PC-3 (cell line): ENCODE data around the gene RABAC1. TPM values are rescaled to one million over a fixed set of nuclear protein-coding genes. Genes with fewer than 3 reads are reported as not detected.

Source experiments
- ATAC-seq: fragments of 200-7000 bp; cut with Tn5 transposase; 2 replicates; pipeline ENCODE4 v1.9.1; 2020; ENCODE audit warnings: mild to moderate bottlenecking, moderate library complexity
- BruUV-seq: library from RNA; stranded (reverse); fragments of 400-500 nt; replicated peaks from 2 replicates; lab custom pipeline; 2021; lab: Mats Ljungman, UMichigan
- CTCF ChIA-PET: fragments of 300-600 bp; sonication (Branson Sonifier 250); formaldehyde crosslinking; loops from one replicate; lab custom pipeline; 2022; ENCODE audit warnings: antibody characterized with exemption; lab: Charles Lee
- POLR2A ChIA-PET: fragments of 300-600 bp; sonication (Branson Sonifier 250); formaldehyde crosslinking; loops from one replicate; lab custom pipeline; 2022; ENCODE audit warnings: antibody characterized with exemption; ENCODE audit not compliant: unreplicated experiment; lab: Charles Lee
- DNase-seq: peaks from one replicate; pipeline ENCODE4 v3.0.0-alpha.2; 2015
- H2AFZ ChIP-seq: fragments of 300-600 bp; sonication (generic); 2 replicates; pipeline ENCODE4 v1.6.0; 2016; ENCODE audit warnings: antibody characterized with exemption, low read length
- H3F3A ChIP-seq: fragments of 300-600 bp; sonication (generic); one replicate; pipeline ENCODE4 v1.6.0; 2017; ENCODE audit warnings: antibody characterized with exemption, low read length, control low read depth, mild to moderate bottlenecking; ENCODE audit not compliant: unreplicated experiment
- H3K27ac ChIP-seq: fragments of 300-600 bp; sonication (generic); 2 replicates; pipeline ENCODE4 v1.5.1; 2016; ENCODE audit warnings: mild to moderate bottlenecking, low read length
- H3K27me3 ChIP-seq: fragments of 300-600 bp; sonication (generic); 2 replicates; pipeline ENCODE4 v1.6.1; 2016; ENCODE audit warnings: low read length, mixed read lengths
- H3K36me3 ChIP-seq: fragments of 300-600 bp; sonication (generic); 2 replicates; pipeline ENCODE4 v1.6.1; 2016; ENCODE audit warnings: low read depth, mixed run types, low read length, mixed read lengths
- H3K4me1 ChIP-seq: fragments of 300-600 bp; sonication (generic); 2 replicates; pipeline ENCODE4 v1.5.1; 2016; ENCODE audit warnings: low read length; ENCODE audit not compliant: insufficient read depth
- H3K4me2 ChIP-seq: fragments of 300-600 bp; sonication (generic); 2 replicates; pipeline ENCODE4 v1.6.0; 2016; ENCODE audit warnings: low read length
- H3K4me3 ChIP-seq: fragments of 300-600 bp; sonication (generic); 2 replicates; pipeline ENCODE4 v1.5.1; 2016; ENCODE audit warnings: mild to moderate bottlenecking, low read length, mixed read lengths
- H3K79me2 ChIP-seq: fragments of 300-600 bp; sonication (generic); 2 replicates; pipeline ENCODE4 v1.6.1; 2017; ENCODE audit warnings: low read length, mixed read lengths
- H3K9ac ChIP-seq: fragments of 300-600 bp; sonication (generic); 2 replicates; pipeline ENCODE4 v1.6.0; 2016; ENCODE audit warnings: mild to moderate bottlenecking, low read length
- H3K9me2 ChIP-seq: fragments of 300-600 bp; sonication (generic); replicated peaks from 2 replicates; pipeline ENCODE4 v1.6.1; 2016; ENCODE audit warnings: mixed run types, low read length, mixed read lengths
- H3K9me3 ChIP-seq: fragments of 300-600 bp; sonication (generic); 2 replicates; pipeline ENCODE4 v1.6.1; 2016; ENCODE audit warnings: low read length, mixed read lengths
- H4K20me1 ChIP-seq: fragments of 300-600 bp; sonication (generic); 2 replicates; pipeline ENCODE4 v1.6.1; 2016; ENCODE audit warnings: low read length, mixed read lengths
- CTCF ChIP-seq: fragments of 300-600 bp; sonication (generic); conservative IDR thresholded peaks from 2 replicates; pipeline ENCODE4 v1.5.1; 2017; ENCODE audit warnings: antibody characterized with exemption, low read depth, mild to moderate bottlenecking, low read length
- EZH2 ChIP-seq: fragments of 300-600 bp; sonication (generic); IDR thresholded peaks from one replicate; pipeline ENCODE4 v1.6.1; 2017; ENCODE audit warnings: antibody characterized with exemption, mild to moderate bottlenecking, low read length; ENCODE audit not compliant: unreplicated experiment
- EZH2phosphoT487 ChIP-seq: fragments of 300-600 bp; sonication (generic); IDR thresholded peaks from 2 replicates; pipeline ENCODE4 v1.6.1; 2018; ENCODE audit warnings: mild to moderate bottlenecking, antibody characterized with exemption, low read length, borderline replicate concordance
- intact Hi-C: fragments of 100-400 bp; cut with micrococcal nuclease; formaldehyde crosslinking; loops from 2 replicates; pipeline ENCODE4 v1.9.0; 2023
- total RNA-seq: library from RNA; depleted of rRNA; stranded (reverse); fragments of >200 nt; gene quantifications from 2 replicates; pipeline ENCODE4 v1.2.3, GENCODE V29; 2014

The RABAC1 gene
- total RNA-seq, 1 experiment from 2014 or later: 158 TPM

- POLR2A ChIA-PET: no interaction called here
- Histone ChIP-seq H3K9me3 (no peaks in the 10 kb centered on the region), H3K27ac (no peak overlapping the region), H3K27me3 (peaks cover 6% of the 10 kb centered on the region; the same call in 1 of the 2 replicates), H3K9me2 (no peaks in the 10 kb centered on the region), H3K36me3 (no peaks in the 10 kb centered on the region), H3K79me2 (no peaks in the 10 kb centered on the region), H3K4me1 (no peaks in the 10 kb centered on the region), H3K4me2 (no peak overlapping the region), H3K9ac (no peak overlapping the region), H4K20me1 (no peaks in the 10 kb centered on the region), H2AFZ (no peak overlapping the region), H3F3A (no peaks in the 10 kb centered on the region), H3K4me3 (no peak overlapping the region)
- no peak for TF ChIP-seq EZH2
- TF ChIP-seq EZH2phosphoT487: no peak
- TF ChIP-seq CTCF: no peak
- BruUV-seq: no TSS peak
- CTCF ChIA-PET: no interaction called here
- no peak for ATAC-seq
- DNase-seq: no peak
- intact Hi-C loops: no loop called here
Observed at GRCh38 chr19:41921577-41922576, 37.2 kb downstream of the RABAC1 start.

GRCh38 chr19:41920882-41921576, 38.1 kb downstream of the RABAC1 start:
- Histone ChIP-seq H3K27me3 (peaks cover 6% of the 10 kb centered on the region; the same call in 1 of the 2 replicates), H3K4me2 (no peak overlapping the region), H3K9me3 (no peaks in the 10 kb centered on the region), H4K20me1 (no peaks in the 10 kb centered on the region), H3K79me2 (no peaks in the 10 kb centered on the region), H3K27ac (no peak overlapping the region), H3F3A (no peaks in the 10 kb centered on the region), H3K36me3 (no peaks in the 10 kb centered on the region), H2AFZ (no peak overlapping the region), H3K9ac (no peak overlapping the region), H3K4me3 (no peak overlapping the region), H3K4me1 (no peaks in the 10 kb centered on the region), H3K9me2 (no peaks in the 10 kb centered on the region)
- POLR2A ChIA-PET: no interaction called here
- no peak for DNase-seq
- no TSS peak for BruUV-seq
- TF ChIP-seq EZH2 (no peak), EZH2phosphoT487 (no peak), CTCF (no peak)
- intact Hi-C loops: no loop called here
- no peak for ATAC-seq
- CTCF ChIA-PET: no interaction called here
